ENCODE measurements around the gene IFI27L2.

Gene IFI27L2

DNA sequence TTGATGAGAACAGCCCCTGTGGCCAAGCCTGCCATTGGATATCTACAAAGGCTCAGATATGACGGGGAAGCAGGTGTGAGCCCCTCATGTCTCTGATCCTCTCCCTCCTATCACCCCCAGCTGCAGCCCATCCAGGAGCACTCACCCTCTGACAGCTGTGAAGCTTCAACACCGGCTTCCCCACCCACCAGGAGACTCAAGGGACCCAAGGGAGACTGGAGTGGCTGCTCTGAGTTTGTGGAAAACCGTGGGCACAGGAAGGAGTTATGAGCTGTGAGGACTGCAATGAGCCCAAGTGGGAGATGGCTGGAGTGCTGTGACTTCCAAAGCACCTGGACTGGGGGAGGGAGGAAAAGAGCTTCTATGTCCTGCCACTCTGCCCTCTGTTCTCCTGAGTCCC lies 7.9 kb downstream of the IFI27L2 start:
- DNase-seq, result no peak

GRCh38 chr14:94120667-94121340 lies 8.6 kb downstream of the IFI27L2 start:
- DNase-seq, result no peak

- DNase-seq, result no peak
Observed at GRCh38 chr14:94119071-94119470, 10.3 kb downstream of the IFI27L2 start.

- DNase-seq, result no peak
Observed at GRCh38 chr14:94117856-94118255, 11.5 kb downstream of the IFI27L2 start.

GRCh38 chr14:94116701-94117100 lies 12.7 kb downstream of the IFI27L2 start:
- no peak for DNase-seq

GRCh38 chr14:94115631-94116030 lies 13.8 kb downstream of the IFI27L2 start:
- no peak for DNase-seq

DNA sequence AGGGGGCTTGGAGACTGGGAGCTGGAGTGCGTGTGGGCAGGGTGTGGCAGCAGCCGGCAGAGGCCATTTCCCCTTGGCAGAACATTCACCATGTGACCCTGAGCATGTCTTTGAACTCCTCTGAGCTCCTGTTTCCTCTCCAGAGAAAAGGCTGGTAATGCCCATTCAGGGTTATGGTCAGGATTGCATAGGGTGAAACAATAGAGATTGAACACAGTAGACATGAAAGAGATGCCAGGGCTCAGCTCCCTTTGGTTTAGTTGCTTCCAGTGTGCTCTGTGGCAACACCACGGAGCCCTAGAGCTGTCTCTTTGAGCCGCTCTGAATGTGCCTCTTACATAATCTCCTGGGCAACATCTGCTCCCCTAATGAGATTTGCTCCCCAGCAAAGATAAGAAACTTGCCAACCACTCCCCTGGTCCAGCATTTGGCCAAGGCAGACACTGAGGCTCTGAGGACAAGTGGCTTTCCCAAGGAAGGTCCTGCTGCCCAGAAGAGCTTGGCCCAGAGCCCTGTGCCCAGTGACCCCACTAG lies 14.3 kb downstream of the IFI27L2 start:
- no peak for DNase-seq

DNA sequence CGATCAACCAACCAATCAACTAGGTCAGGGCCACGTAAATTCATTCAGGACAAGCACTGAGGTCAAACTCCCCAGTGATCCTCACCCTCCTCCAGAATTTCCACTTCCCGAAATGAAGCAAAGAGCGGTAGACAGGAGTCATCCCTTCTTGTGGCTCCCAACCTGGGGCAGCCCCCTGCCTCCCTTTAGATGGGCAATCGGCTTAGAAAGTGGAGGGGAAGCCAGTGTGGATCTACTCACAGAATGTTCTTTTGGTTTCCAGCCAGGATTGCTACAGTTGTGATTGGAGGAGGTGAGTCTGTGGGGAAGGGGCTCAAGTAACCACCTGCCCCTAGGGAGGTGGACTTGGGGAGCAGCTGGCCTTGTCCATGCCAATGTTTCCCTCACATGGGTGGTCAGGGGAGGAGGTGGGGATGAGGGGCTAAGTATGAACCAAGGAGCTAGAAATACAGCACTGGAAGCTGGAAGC lies 14.8 kb downstream of the IFI27L2 start:
- DNase-seq, result no peak

DNA sequence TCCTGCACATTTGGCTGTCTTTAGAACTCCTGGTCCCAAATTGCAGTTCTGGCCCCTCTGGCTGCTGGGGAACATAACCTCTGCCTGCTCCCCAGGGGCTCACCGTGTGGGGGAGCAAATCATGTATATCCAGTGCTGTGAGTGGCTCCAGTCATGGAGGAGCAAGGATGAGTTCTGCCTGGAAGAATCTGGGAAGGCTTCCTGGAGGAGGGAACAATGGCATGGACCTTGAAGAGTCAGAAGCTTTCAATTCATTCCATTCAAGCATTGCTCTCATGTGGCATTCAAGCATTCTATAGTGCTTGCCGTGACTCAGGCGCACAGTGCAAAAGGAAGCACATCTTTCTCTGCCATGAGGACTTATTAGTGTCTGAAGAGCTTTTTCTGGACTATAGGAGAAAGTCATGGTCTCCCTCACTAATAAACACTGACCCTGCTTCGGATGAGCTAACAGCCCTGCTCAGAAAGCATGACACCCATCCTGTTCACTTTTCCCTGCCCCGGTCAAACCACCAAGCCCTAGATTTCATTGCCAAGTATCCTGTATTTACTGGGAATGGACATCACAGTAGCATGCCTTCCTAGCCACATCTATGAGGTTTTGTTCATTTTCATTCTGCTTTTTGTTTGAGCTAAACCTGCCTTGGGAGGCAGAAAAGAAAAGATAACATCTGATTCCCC lies 15.4 kb downstream of the IFI27L2 start:
- no peak for DNase-seq

GRCh38 chr14:94113490-94113889 lies 15.9 kb downstream of the IFI27L2 start:
- DNase-seq, result no peak

DNA sequence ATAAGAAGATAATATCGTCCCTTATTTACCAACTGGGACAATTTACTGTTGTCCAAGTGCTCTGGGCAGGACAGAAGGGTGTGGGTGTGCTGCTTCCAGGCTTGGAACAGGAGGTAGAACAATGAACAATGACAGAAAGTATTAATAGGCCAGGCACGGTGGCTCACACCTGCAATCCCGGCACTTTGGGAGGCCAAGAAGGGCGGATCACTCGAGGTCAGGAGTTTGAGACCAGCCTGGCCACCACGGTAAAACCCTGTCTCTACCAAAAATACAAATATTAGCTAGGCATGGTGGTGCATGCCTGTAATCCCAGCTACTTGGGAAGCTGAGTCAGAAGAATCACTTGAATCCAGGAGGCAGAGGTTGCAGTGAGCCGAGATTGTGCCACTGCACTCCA lies 16.3 kb downstream of the IFI27L2 start:
- DNase-seq, result no peak

GRCh38 chr14:94112513-94113063 lies 16.8 kb downstream of the IFI27L2 start:
- no peak for DNase-seq

DNA sequence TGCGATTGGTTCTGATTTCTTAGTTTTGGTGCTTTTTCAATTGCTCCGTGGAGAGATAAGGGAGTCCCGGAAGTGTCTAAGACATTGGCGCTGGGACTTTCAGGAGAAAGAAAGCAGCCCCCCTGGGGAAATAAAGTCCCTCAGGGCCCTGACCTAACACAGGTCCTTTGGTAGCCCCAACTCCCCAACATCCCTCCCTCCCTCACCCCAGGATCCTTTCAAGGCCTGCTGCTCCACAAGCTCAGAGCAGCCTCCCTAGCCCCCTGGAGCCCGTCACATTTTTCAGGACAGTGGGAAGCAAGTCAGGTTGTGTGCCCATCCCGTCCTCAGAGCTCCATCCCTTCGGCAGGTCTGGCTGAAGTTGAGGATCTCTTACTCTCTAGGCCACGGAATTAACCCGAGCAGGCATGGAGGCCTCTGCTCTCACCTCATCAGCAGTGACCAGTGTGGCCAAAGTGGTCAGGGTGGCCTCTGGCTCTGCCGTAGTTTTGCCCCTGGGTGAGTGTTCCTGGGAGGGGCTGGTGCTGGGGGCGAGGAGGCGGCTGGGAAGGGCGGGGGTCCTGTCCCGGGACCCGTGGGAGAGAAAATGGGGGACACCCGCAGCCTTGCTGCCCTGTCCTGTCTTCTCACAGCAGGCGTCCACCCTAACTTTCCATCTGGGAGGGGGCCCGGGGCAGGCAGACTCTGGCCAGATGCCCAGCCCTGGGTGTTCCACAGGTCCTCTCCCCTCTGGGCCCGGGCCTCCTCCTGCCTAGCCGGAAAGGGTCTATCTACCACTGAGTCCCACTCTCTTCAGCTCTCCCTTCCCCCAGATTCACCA lies 17.9 kb downstream of the IFI27L2 start:
- DNase-seq, result no peak

DNA sequence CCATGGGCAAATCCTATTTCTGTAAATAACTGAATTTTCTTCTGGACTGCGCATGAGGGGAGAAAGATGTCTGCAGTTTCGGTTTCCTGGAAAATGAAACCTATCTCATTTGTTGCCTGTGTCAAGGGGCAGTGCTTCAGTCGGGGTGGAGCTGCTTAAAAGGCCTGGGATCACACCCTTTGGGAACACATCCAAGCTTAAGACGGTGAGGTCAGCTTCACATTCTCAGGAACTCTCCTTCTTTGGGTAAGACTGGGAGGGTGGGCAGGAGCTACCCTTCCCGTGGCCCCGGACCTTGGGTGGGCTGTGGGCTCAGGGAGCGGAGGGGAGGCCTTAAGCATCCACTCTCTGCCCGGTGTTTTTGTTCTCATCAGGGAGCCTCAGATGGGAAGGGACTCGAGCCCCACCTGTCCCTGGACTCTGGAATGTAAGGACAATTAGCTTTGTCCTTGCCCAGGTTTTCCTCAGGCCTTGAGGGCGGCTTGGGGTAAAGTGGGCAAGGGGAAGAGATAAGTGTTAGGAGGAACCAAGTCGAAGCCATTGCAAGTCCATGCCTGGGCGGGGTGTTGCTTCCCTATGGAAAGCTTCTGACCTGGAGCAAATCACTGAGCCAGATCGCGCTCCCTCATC lies 18.7 kb downstream of the IFI27L2 start, which contains the start of gene IFI27:
TSS of gene IFI27 (plus strand) at position 185 of the 630 bp plus-strand sequence.
- no peak for DNase-seq

- DNase-seq, result no peak
Observed at GRCh38 chr14:94109915-94110250, 19.5 kb downstream of the IFI27L2 start.

DNA sequence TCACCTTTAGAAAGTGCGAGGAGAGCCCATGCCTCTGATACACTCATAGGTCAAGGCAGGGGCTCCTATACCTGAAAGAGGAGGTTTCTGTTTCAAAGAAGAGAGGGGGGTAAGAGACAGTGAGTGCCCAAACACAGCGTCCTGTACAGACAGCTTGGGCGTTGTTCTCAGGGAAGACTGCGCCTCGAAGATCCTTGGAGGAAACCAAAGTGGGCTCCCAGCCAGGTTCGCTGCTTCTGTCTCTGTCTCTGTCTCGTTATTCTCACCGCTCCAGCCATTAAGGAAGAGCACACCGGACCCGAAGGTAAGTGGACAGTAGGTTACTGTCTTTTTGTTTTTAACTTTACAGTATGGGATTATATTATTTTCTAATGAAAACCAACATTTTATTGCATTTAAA lies 24.7 kb downstream of the IFI27L2 start:
- no peak for DNase-seq

DNA sequence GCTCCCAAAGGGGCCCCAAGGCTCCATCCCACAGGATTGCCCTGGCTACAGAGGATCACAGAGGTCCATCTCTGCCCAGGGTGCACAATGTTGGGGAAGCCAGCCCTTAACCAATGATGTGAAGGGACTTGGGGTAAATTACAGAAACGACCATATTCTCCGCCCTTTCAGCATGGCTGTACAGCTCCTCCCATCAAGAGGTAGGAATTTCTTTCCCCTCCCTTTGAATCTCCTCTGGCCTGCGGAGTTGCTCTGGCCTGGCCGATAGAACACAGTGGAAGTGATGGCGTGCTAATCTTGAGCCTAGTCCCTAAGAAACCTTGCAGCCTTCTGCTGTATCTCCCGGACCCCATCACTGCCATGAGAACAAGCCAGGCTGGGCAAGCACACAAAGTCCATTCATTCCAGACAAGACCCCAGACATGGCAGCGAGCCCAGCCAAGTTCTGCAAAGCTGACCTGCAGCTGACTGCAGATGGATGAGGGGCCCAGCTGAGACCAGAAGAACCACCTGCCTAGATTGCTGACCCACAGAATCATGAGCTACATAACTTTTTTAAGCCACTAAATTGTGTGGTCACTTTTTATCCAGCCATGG lies 25.8 kb downstream of the IFI27L2 start:
- DNase-seq, result no peak

DNA sequence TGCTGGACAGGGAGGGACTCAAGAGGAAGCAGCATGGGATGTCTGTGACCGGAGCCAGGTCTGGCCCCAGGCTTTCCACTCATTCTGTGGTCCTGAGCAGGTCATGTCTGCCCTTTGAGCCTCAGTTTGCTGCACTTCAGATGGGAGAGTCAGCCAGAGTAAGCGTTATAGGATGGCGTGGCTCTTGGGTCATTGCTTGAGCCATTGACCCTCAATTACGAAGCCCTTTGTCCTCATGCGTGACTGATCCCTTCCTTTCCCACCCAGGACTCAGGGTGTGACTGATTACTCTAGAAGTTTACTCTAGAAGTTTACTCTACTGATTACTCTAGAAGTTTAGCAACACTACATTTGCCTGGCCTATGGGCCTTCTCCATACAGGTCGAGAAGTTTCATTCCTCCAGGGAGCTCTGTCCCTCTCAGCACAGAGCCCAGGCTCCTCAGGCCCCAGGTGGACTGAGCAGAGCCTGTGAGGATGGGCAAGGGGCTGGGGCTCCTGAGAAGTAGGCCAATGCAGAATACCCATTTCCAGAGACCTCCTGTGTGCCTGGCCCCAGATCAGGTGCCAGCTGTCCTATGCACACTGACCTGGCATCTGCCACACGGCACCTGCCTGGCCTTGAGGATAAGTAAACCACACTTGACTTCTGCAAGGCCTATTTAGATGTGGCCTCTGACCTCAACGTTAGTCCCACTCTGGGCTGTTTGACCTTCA lies 26.5 kb downstream of the IFI27L2 start:
- no peak for DNase-seq

GRCh38 chr14:94101748-94102147 lies 27.7 kb downstream of the IFI27L2 start:
- no peak for DNase-seq

DNA sequence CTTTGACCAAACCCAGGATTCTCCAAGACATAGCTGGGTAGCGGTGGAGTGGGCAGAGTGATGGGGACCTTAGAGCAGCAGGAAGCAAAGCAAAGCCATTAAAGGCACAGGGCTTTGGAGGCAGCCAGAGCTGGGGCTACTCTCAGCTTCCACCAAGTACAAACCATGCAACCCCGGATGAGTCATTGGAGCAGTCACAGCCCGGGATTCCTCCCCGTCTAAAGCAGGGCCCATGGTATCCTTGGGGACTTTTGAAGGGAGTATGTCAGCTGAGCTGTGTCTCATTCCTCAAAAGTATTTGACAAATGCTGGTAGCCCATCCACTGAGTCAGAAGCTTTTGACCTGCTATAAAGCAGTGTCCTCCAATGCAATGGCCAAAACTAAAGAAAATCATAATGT lies 28.6 kb downstream of the IFI27L2 start:
- DNase-seq, result no peak

DNA sequence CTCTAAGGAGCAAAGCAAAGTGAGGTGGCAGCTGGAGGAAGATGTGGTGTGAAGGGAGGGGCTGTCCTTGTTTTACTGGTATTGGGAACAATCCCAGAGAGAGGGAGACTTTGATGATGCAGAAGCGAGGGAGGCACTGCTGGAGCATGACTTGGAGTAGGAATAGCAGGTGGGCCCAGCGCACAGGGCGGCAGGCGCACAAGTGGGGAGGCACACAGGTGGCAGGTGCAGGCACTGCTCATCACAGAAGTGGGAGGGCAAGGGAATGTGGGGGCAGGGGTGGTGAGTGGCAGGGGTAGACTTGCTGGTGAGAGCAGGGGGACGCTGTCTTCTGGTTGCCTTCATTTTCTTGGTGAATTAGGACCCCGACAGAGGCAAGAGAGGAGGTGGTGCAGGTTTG lies 30.4 kb downstream of the IFI27L2 start:
- no peak for DNase-seq

Measured in NCI-H345 (cell line).